ENCODE results near the gene PLXNA2.

- TF ChIP-seq, protein P1, sequence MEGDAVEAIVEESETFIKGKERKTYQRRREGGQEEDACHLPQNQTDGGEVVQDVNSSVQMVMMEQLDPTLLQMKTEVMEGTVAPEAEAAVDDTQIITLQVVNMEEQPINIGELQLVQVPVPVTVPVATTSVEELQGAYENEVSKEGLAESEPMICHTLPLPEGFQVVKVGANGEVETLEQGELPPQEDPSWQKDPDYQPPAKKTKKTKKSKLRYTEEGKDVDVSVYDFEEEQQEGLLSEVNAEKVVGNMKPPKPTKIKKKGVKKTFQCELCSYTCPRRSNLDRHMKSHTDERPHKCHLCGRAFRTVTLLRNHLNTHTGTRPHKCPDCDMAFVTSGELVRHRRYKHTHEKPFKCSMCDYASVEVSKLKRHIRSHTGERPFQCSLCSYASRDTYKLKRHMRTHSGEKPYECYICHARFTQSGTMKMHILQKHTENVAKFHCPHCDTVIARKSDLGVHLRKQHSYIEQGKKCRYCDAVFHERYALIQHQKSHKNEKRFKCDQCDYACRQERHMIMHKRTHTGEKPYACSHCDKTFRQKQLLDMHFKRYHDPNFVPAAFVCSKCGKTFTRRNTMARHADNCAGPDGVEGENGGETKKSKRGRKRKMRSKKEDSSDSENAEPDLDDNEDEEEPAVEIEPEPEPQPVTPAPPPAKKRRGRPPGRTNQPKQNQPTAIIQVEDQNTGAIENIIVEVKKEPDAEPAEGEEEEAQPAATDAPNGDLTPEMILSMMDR (IDR thresholded peaks at IDR 0.05): no peak
- TF ChIP-seq POLR2A (IDR thresholded peaks at IDR 0.05): no peak
Observed at GRCh38 chr1:208182880-208183645, 61.1 kb downstream of the PLXNA2 start.
